Measurements from ENCODE around the gene SPTBN5.

Gene SPTBN5

GRCh38 chr15:41900526-41901380 is 6.9 kb upstream of the SPTBN5 start:
- no peak for DNase-seq

GRCh38 chr15:41899854-41900442 is 6.1 kb upstream of the SPTBN5 start:
- no peak for DNase-seq

GRCh38 chr15:41897363-41897799 is 3.5 kb upstream of the SPTBN5 start:
- no peak for DNase-seq

- DNase-seq: no peak
Measured at GRCh38 chr15:41896566-41896965, 2.7 kb upstream of the SPTBN5 start.

- DNase-seq: no peak
Measured at GRCh38 chr15:41895957-41896356, 2.1 kb upstream of the SPTBN5 start.

- no peak for DNase-seq
Measured at GRCh38 chr15:41895491-41895890, 1.6 kb upstream of the SPTBN5 start.

- no peak for DNase-seq
Measured at GRCh38 chr15:41894791-41895463, 1.1 kb upstream of the SPTBN5 start.

- DNase-seq: no peak
Measured at GRCh38 chr15:41894251-41894790, 468 bp upstream of the SPTBN5 start.

- DNase-seq: no peak
Measured at GRCh38 chr15:41892621-41893421, 1.0 kb downstream of the SPTBN5 start.

- DNase-seq: no peak
Measured at GRCh38 chr15:41891946-41892345, 1.9 kb downstream of the SPTBN5 start.

GRCh38 chr15:41891226-41891625 is 2.6 kb downstream of the SPTBN5 start:
- no peak for DNase-seq

GRCh38 chr15:41890050-41890690 is 3.7 kb downstream of the SPTBN5 start:
- DNase-seq: no peak

GRCh38 chr15:41888662-41889253 is 5.1 kb downstream of the SPTBN5 start:
- DNase-seq: no peak

- DNase-seq: no peak
Measured at GRCh38 chr15:41887893-41888292, 6.0 kb downstream of the SPTBN5 start.

GRCh38 chr15:41887161-41887560 is 6.7 kb downstream of the SPTBN5 start:
- DNase-seq: no peak

GRCh38 chr15:41886741-41887140 is 7.1 kb downstream of the SPTBN5 start:
- no peak for DNase-seq

- DNase-seq: no peak
Measured at GRCh38 chr15:41885841-41886240, 8.0 kb downstream of the SPTBN5 start.

- DNase-seq: no peak
Measured at GRCh38 chr15:41885321-41885720, 8.5 kb downstream of the SPTBN5 start.

- no peak for DNase-seq
Measured at GRCh38 chr15:41884458-41884857, 9.4 kb downstream of the SPTBN5 start.

GRCh38 chr15:41883484-41883825 is 10.4 kb downstream of the SPTBN5 start:
- DNase-seq: no peak

- no peak for DNase-seq
Measured at GRCh38 chr15:41882689-41883483, 11.0 kb downstream of the SPTBN5 start.

Measured in cortex of kidney (tissue), 1 donor.